Prostate gland (tissue), 2 donors: Measurements from ENCODE around the gene QRICH1. TPM values are rescaled to one million over a fixed set of nuclear protein-coding genes. Genes with fewer than 3 reads are reported as not detected.

Experiments used
- DNase-seq: peaks from one replicate; pipeline ENCODE4 v3.0.0-alpha.2; 2019; ENCODE audit warnings: low spot score
- H3K27ac ChIP-seq, 2 donors: fragments of 200-600 bp; sonication (generic); 2 replicates each; pipeline ENCODE4 v1.5.1; 2017 to 2019
- H3K27me3 ChIP-seq: fragments of 200-600 bp; sonication (generic); replicated peaks from 2 replicates; pipeline ENCODE4 v1.5.1; 2019; ENCODE audit not compliant: insufficient read depth
- H3K36me3 ChIP-seq, 2 donors: fragments of 200-600 bp; sonication (generic); 1 replicate in 1 of 2; 2 replicates in 1 of 2; pipeline versions ENCODE4 v1.5.1 to v1.8.1; 2017 to 2019
- H3K4me1 ChIP-seq: fragments of 200-600 bp; sonication (generic); replicated peaks from 2 replicates; pipeline ENCODE4 v1.5.1; 2019
- H3K4me3 ChIP-seq, 2 donors: fragments of 200-600 bp; sonication (generic); 2 replicates each; pipeline ENCODE4 v1.5.1; 2017 to 2019
- H3K9me3 ChIP-seq: fragments of 200-600 bp; sonication (generic); 2 replicates; pipeline ENCODE4 v1.5.1; 2017
- POLR2A ChIP-seq: fragments of 450-650 bp; IDR thresholded peaks from one replicate; pipeline ENCODE4 v1.6.1; 2016; ENCODE audit warnings: antibody characterized with exemption, mild to moderate bottlenecking
- POLR2AphosphoS5 ChIP-seq: sonication (generic); formaldehyde crosslinking; IDR thresholded peaks from one replicate; pipeline ENCODE4 v1.6.1; 2017; ENCODE audit warnings: antibody characterized with exemption
- WGBS: methylation state at CpG from one replicate; pipeline ENCODE4 v1.1.5; 2018; 5-methylcytosine and 5-hydroxymethylcytosine counted together
- intact Hi-C: fragments of 100-400 bp; cut with DNase I; formaldehyde crosslinking; loops from one replicate; pipeline ENCODE4 v1.14.2; 2022
- total RNA-seq, 2 donors: library from RNA; depleted of rRNA; stranded (reverse); fragments of >200 nt; gene quantifications; one replicate each; pipeline ENCODE4 v1.1.0, GENCODE V29; 2016
- TF ChIP-seq, protein P1 (sequence below), 4 experiments: fragments of 200-600 bp in 2 of 4; fragments of 450-650 bp in 2 of 4; sonication (generic) in 2 of 4; IDR thresholded peaks; 1 replicate in 3 of 4; 2 replicates in 1 of 4; pipeline ENCODE4 v1.5.1; 2016 to 2019; ENCODE audit warnings: antibody characterized with exemption in 4 of 4, mild to moderate bottlenecking in 2 of 4, moderate library complexity in 2 of 4

QRICH1 gene
- total RNA-seq, 2 donors from 2014 or later, result 60.1 to 132 TPM

DNA sequence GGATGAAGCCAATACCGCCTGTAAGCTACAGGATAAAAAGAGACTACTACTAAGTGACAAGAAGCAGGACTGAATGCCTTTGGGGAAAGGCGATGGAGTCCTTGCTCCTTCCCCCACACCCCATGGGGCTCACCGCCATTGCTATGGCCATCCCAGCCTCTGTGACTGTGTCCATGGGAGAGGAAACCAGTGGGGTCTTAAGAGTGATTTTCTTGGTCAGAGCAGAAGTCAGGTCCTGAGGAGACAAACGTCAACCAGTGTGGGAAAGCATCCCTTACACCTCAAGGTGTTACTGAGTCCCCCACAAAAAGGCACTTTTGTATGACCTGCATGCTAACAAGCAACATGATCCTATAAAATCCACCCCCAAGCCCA is 65.6 kb downstream of the QRICH1 start:
- intact Hi-C loops, result no loop called here
- Histone ChIP-seq H3K36me3 (peaks cover 7 to 25% of the 10 kb centered on the region in 2 donors), H3K4me3 (peak overlapping the region; percentile 34 to 56), H3K27me3 (no peaks in the 10 kb centered on the region), H3K27ac (peak overlapping the region; percentile 87 to 90), H3K4me1 (peaks cover 6% of the 10 kb centered on the region), H3K9me3 (no peaks in the 10 kb centered on the region)
- TF ChIP-seq POLR2AphosphoS5 (no peak), POLR2A (no peak)
- TF ChIP-seq, protein P1, sequence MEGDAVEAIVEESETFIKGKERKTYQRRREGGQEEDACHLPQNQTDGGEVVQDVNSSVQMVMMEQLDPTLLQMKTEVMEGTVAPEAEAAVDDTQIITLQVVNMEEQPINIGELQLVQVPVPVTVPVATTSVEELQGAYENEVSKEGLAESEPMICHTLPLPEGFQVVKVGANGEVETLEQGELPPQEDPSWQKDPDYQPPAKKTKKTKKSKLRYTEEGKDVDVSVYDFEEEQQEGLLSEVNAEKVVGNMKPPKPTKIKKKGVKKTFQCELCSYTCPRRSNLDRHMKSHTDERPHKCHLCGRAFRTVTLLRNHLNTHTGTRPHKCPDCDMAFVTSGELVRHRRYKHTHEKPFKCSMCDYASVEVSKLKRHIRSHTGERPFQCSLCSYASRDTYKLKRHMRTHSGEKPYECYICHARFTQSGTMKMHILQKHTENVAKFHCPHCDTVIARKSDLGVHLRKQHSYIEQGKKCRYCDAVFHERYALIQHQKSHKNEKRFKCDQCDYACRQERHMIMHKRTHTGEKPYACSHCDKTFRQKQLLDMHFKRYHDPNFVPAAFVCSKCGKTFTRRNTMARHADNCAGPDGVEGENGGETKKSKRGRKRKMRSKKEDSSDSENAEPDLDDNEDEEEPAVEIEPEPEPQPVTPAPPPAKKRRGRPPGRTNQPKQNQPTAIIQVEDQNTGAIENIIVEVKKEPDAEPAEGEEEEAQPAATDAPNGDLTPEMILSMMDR (IDR thresholded peaks at IDR 0.05), result no peak
- no peak for DNase-seq
- 78% methylated on average over 4 of the region's 4 CpGs for WGBS

DNA sequence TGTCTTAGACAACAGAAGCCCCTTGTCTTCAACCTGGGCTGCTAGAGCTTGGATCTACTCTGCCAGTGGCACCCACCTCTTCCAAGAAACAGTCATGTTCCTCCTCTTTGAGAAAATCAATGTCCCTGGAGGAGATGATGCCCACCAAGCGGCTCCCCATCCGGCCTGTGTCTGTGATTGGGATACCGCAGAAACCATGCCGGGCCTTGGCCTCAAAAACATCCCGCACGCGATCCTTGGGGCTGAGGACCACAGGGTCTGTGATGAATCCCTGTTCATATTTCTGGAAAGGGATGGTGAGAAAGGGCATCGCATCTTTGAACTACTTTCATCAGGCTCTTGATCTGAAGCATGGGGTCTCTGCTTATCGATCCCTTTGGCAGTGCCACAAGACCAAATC is 66.2 kb downstream of the QRICH1 start:
- WGBS, result 96% methylated on average over 9 of the region's 9 CpGs
- intact Hi-C loops, result no loop called here
- Histone ChIP-seq H3K27ac (no peak overlapping the region), H3K4me1 (peaks cover 6% of the 10 kb centered on the region), H3K9me3 (no peaks in the 10 kb centered on the region), H3K36me3 (peaks cover 7 to 19% of the 10 kb centered on the region in 2 donors), H3K4me3 (no peak overlapping the region), H3K27me3 (no peaks in the 10 kb centered on the region)
- no peak for DNase-seq
- TF ChIP-seq, protein P1 (IDR thresholded peaks at IDR 0.05), result no peak
- no peak for TF ChIP-seq POLR2A
- no peak for TF ChIP-seq POLR2AphosphoS5

DNA sequence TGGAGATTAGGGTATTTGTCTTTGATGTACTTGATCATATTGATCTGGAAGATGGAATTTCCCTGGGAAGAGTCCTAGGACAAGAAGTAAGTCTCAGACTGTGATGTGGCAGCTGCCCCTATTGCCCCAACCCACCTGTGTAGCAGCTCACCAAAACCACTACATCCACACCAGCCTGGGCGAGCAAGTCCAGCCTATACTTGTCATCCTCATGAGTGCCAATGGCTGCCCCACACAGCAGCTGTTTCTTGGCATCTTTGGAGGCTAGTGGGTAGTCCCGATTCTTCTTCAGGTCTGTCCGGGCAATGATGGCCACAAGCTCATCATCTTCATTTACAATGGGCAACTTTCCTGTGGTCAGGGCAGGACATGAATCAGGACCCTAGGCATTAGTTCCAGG is 67.3 kb downstream of the QRICH1 start:
- H3K27me3 ChIP-seq, result no peaks in the 10 kb centered on the region
- no peak overlapping the region for H3K27ac ChIP-seq
- DNase-seq, result no peak
- no peaks in the 10 kb centered on the region for H3K9me3 ChIP-seq
- peaks cover 7 to 8% of the 10 kb centered on the region in 2 donors for H3K36me3 ChIP-seq
- 88% methylated on average over 3 of the region's 3 CpGs for WGBS
- H3K4me1 ChIP-seq, result peaks cover 6% of the 10 kb centered on the region
- no peak overlapping the region for H3K4me3 ChIP-seq
- no peak for TF ChIP-seq POLR2A
- no peak for TF ChIP-seq POLR2AphosphoS5
- TF ChIP-seq, protein P1 (IDR thresholded peaks at IDR 0.05), result no peak
- intact Hi-C loops, result no loop called here

DNA sequence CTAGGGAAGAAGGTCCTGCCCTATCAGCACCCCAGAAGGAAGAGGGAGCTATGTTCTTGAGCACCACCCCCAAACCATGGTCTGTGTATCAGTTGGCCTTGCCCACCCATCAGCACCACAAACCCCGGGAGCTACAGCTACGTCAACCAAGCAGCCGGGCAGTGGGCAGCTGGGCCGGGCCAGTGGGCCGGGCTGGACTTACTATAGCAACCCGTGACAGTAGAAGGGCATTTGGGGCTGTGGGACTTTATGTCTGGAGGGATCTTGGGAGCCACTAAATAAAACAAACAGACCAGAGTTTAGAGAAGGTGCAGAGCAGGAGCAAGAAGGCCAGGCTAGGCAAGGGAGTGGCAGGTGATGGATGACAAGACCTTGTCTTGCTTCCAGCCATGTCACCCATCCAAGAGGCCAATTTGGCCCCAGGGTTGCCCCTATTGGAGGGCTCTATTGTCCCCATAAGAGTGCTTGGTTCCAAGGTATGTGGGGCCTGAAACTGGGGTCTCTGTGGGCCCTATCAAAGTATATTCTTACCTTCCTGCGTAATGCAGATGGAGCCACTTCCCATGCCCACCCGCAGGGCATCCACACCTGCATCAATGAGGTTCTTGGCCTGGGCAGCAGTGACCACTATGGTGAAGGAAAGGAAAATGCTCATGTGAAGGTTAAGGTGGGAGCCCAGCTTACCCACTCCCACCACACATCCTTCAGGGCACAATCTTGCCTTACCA is 67.9 kb downstream of the QRICH1 start:
- H3K4me1 ChIP-seq, result peaks cover 6% of the 10 kb centered on the region
- H3K36me3 ChIP-seq, result peaks cover 7 to 8% of the 10 kb centered on the region in 2 donors
- intact Hi-C loops, result no loop called here
- TF ChIP-seq, protein P1 (IDR thresholded peaks at IDR 0.05), result no peak
- no peak for TF ChIP-seq POLR2AphosphoS5
- no peak for TF ChIP-seq POLR2A
- H3K9me3 ChIP-seq, result no peaks in the 10 kb centered on the region
- no peak overlapping the region for H3K27ac ChIP-seq
- WGBS, result 82% methylated on average over 8 of the region's 8 CpGs
- DNase-seq, result no peak
- no peaks in the 10 kb centered on the region for H3K27me3 ChIP-seq
- H3K4me3 ChIP-seq, result no peak overlapping the region
